HG03045 (cell line): ENCODE measurements around the gene GRAMD2A.

Experiments used
- ATAC-seq: cut with Tn5 transposase; IDR thresholded peaks from one replicate; pipeline ENCODE4 v1.9.1; 2021; ENCODE audit warnings: mild to moderate bottlenecking, moderate library complexity; ENCODE audit not compliant: unreplicated experiment

GRAMD2A gene

DNA sequence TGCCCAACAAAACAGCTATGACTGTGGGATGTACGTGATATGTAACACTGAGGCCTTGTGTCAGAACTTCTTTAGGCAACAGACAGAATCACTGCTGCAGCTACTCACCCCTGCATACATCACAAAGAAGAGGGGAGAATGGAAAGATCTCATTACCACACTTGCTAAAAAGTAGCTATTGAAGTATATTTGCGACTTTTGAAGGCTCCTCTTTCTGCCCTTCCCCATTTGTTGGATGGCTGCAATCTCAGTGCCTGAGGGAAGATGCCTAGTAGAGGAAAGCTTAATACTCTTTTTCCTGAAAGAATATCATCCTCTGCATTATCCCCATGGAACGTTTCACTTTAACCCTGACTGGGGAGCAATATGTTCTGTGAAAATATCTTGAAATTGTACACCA lies 57.5 kb downstream of the GRAMD2A start:
- ATAC-seq, result no peak

DNA sequence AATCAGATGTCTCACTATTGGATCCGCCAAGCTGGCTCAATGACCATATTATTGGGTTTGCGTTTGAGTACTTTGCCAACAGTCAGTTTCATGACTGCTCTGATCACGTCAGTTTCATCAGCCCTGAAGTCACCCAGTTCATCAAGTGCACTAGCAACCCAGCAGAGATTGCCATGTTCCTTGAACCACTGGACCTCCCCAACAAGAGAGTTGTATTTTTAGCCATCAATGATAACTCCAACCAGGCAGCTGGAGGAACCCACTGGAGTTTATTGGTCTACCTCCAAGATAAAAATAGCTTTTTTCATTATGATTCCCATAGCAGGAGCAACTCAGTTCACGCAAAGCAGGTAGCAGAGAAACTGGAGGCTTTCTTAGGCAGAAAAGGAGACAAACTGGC lies 57.9 kb downstream of the GRAMD2A start:
- no peak for ATAC-seq

DNA sequence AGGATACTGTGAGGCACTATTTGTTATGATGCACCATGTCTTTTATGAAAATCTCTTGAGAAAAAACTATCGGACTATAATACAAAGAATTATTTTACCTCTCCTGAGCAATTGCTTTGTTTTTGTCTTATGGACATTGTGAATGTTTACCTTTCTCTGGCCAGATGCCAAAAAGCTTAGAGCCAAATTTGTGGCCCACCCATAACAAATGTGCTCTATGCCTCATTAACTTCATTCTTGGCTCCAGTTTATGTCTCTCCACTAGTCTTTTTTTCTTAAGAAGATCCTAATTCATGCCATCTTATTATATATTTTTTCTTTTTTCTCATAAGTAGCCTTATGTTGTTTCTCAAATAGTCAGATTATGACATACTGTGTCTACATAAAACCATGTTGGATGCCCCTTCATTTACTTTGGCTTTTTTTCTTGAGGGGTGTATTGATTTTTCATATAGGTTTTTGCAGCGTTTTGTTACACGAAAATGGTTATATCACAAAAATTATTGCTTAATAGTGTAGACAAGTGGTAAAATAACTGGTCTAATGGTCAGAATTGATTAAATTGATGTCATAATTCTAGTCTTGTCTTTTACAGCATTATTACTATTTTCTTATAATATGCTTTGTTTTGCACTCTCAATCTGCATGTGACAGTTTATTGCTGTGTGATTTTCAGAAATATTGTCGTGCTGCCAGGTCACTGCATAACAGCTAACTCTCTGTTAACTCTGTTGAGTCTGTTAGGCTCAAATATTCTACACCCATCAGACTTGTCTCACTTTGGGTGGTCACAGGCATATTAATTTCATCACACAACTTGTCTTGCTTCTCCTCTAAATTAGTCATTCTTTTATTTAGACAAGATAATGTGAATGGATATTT lies 61.2 kb downstream of the GRAMD2A start:
- ATAC-seq, result no peak

DNA sequence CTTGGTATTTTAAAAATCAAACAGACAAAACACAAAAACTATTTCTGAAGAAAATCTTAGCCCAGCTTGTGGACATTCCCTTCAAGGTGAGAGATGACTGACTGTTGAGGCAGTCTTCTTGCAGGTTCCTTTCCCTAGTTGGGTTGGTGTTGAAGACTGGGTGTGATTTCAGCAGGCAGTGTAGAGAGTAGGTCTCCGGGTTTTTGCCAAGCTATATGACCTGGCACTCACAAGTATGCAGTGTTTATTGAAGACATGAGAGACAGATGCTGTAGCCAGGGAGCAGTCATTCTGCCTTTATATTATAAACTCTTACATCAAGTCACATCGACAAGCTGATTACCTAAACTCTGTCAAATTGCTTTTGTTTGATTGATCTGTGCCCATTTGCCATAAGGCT lies 61.9 kb downstream of the GRAMD2A start:
- no peak for ATAC-seq

DNA sequence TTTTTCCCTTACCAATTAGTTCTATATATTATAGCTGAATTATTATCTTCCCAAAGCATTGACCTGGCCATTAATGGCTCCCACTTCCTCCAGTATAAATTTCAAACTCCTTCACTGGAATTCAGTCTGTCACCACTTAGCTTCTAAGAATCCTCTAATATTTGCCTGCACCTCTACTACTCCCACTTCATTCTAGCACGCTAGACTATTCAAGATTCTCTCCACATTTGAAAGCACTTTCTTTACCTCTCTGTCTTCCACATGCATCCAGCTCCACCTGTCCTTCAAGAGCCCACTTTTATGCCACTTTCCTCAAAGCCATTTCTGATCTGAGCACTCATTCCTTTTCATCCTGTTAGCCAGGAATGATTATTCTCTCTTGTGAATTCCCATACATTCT lies 64.4 kb downstream of the GRAMD2A start:
- ATAC-seq, result no peak

DNA sequence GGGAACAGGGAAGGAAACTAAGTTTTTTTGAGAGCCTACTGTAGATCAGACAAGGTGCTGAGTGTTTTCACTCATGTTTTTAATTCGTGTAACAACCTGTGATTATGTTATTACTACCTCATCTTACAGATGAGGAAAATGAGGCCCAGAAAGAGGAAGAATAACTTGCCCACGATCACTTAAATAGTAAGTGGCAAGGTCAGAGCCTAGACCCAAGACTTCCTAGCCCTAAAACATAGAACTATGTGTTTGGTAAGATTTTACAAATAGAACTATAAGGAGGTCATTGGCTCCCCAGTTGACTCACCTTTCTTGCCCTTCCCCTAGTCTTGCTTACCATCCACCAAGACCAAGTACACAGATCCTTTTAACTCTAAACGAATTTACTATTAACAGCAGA lies 65.7 kb downstream of the GRAMD2A start:
- no peak for ATAC-seq

DNA sequence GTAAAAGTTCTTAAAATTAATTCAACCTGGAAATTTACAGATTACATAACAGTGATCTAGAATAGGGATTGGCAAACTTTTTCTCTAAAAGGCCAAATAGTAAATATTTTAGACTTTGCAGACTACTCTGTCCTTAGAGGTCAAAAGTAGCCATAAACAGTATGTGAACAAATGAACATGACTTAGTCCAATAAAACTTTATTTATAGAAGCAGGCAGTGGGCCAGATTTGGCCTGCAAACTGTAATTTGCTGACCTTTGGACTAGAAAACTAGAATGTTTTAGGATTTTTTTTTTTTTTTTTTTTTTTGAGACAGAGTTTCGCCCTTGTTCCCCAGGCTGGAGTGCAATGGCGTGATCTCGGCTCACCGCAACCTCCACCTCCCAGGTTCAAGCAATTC lies 67.3 kb downstream of the GRAMD2A start:
- no peak for ATAC-seq

DNA sequence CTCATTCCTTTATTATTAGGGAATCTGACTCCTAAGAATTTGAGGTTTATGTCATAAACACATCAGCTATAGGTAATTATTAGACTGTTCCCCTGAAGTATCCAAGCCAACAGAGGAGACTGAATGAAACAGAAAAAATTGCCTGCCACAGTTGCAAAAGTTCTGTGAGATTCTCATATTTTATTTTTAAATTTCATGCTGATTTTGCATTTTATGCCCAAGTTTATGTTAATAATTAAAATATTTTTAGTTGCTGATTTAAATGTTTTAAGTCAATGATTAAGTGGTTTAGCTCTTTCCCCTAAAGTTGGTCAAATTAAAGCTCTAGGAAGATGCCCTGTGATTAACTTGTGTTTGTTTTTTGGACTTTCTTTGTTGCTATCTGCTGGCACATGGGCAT lies 69.2 kb downstream of the GRAMD2A start:
- no peak for ATAC-seq

DNA sequence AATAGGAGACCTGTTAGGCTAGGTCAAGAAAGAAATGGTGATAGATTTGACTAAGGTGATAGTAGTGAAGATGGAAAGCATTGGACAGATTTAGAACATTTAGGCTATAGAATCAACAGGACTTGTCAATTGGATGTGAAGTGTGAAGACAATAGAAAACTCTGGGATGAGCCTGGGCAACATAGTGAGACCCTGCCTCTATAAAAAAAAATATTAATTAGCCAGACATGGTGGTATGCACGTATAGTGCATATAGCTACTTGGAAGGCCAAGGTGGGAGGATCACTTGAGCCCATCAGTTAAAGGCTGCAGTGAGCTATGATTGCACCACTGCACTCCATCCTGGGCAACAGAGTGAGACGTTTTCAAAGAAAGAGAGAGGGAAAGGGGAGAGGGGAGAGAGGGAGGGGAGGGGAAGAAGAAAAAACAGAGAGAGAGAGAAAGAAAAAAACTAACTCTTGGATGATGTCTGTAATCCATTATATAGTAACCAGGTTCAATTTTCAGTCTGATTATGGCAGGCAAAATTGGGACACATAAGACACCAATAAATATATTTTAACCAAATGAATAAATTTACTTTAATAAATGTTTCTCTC lies 69.8 kb downstream of the GRAMD2A start:
- ATAC-seq, result no peak

DNA sequence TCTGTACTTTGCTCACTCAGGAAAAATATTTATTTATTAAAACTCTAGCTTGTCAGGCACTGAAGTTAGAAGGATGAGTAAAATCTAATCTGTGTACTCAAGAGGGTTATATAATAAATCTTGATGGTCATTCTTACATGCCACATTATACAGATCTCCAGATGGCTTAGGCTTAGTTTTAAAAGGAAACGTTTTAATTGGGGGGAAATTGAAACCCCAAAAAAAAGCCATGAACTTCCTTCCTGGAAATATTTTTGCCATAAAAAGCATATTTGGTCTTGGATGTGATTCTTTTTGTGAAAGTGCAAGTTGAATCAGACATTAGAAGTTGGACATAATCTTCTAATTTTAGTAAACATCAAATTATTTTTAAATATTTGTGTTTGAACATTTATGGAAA lies 73.4 kb downstream of the GRAMD2A start:
- no peak for ATAC-seq

DNA sequence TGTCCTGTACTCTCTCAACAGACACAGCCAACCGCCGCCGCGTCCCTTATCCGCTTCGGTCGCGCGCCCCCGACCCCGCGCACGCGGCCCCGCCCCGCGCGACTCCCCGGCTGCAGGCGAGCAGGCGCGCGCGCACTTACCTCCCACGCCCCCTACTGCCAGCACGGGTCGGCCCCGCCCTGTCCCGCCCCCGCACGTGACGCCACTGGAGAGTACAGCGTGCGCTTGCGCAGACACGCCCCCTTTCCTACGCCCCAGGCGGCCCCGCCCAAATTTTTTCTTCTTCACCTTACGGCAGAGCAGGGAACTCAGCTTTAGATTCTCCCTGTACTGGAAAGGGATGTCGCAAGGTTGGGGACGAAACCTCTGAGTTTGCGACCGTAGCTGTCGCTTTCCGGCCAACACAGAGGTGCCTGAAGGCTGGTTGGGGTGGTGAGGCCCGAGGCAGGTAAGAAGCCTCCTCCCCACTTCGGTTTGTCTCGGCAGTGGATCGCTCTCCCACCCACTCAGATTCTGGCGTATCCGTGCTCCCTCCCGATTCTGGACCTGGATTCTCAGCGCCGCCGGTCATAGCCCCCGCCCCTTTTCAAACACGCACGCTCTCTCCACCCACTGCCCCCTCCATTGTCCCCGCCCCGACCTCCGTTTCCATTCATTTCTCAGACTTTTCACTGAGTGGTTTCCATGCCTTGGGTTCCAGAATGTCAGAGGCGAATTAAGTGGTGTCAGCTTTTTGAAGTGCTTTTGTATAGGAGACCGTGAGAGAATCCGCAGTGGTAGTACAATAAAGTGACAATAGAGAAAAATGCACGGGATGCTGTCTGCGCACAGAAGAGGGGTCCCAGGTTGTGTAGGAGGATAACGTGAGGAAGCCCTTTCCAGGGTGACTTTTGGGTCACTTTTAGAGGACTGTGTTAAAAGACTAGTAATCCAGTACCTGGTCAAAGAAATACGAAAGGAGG lies 79.3 kb downstream of the GRAMD2A start, which contains the start of the genes MYO9A and SENP8:
TSS of gene MYO9A (minus strand) at position 134 of the 962 bp plus-strand sequence. CDS start 71,587 bp downstream, outside the sequence.
TSS of gene SENP8 (plus strand) at position 387 of the 962 bp plus-strand sequence. CDS start 21,221 bp downstream, outside the sequence.
- peak; percentile 66 for ATAC-seq

DNA sequence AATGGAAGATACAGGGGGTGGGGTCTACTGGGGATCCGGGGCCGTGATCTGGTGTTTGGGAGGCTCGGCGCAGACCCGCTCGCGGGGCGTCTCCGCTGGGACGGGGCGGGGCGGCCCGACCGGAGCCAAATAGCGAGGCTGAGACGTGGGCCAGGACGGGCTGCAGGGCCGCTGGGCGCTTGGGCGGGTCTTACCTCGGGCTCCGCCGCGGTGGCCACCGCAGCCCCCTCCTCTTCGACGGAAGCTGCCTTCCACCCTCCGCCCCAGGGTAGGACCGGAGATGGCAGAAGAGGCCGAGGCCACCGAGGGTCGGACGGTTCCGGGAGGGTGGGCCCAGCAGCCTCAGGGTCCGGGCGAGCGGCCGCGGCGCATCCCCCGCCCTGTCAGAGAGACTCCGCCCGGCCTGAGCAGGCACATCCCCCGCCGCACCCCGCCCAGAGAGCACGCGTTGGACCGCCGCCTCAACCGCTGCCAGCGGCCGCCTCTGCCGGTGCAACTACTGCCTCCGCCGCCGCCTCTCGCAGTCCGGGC lies 80.0 kb downstream of the GRAMD2A start:
- ATAC-seq, result peak; percentile 70

DNA sequence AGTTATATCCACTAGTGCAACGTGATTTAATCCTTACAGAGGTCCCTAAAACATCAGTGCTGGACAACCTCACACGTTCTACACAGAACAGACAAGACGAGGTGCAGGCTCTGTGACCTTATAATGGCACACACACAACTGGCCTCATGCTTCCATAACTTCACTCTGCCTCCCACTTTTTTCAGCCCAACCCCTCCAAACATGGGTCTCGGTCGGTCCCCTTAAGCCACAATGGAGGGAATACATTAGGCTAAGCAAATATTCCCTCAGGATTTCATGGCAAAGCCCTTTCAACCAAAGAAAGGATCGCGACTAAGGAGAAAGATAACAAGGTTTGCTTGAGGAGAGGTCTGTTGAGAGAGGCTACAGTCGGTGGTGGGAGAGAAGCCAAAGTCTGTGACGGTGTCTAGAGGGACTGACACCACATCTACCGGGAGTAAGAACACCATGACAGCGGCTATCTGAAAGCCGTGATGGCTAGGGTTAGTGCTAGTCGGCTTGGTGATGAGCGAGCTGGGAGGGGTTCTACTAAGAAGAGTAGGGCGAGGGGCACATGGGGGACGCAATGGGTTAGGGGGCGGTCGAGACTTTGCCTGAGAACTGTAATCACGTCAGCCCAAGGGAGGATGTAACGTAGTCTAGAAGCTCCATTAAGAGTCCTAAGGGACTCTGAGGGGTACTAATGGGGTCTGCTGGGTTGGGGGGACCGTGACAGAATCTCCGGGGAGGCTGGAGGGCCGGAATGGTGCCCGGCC lies 80.7 kb downstream of the GRAMD2A start:
- no peak for ATAC-seq

DNA sequence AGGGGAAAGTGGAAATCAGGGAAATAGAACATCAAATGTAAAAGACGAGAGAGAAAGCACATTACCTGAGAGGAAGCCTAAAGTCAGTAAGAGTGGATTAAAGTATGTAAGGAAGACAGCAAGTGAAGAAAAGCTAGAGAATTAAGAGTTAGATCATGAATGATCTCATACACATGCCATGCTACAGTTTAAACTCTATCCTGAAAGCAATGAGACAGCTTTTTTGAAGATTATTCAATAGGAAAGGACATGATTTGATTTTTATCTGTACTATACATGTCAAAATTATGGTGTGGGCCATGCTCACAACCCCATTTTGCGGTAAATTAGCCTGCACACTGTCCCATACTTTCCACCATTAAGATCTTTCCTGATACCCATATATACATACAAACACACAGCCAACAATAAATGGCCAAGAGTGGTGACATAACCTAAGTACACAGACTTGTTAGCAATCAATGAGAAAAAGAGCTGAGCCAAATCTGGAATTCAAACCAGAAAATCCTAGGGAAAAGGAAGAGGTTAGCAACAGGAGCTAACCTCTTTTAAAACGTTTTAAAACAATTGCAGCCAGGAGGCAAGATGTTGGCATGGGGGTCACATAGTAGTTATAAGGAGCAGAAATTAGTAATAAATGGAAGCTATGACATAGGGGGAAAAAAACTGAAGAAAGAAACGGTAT lies 84.1 kb downstream of the GRAMD2A start:
- no peak for ATAC-seq

DNA sequence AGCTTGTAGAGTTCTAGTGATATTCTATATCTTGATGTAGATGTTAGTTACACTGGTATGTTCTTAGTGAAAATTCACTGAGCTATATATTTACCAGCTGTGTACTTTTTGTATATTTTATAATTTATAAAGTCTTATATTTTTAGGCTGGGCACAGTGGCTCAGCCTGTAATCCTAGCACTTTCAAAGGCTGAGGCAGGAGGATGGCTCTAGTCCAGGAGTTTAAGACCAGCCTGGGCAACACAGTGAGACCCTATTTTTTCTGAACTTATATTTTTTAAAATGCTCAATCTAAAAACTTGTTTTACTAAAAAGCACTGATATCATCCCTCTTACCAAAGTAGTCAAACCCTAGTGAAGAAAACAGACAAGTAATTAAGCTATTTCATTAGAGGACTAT lies 84.8 kb downstream of the GRAMD2A start:
- ATAC-seq, result no peak

DNA sequence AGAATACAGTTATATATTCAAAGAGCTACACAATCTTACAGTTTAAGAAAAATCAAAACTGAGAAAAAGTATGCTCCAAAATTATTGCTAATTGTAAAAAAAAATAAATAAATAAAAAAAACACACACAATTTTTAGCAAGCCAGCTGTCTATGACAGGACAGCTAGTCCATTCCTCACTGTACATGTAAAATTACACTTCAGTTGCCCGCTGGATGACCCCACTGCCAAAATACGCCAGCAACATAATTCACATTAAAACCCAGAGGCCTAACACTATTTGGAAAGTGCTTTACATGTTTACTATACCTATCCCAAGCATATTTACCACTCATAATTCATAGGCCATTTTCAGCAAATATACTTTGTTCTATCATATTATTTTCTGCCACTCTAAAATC lies 85.5 kb downstream of the GRAMD2A start:
- no peak for ATAC-seq

DNA sequence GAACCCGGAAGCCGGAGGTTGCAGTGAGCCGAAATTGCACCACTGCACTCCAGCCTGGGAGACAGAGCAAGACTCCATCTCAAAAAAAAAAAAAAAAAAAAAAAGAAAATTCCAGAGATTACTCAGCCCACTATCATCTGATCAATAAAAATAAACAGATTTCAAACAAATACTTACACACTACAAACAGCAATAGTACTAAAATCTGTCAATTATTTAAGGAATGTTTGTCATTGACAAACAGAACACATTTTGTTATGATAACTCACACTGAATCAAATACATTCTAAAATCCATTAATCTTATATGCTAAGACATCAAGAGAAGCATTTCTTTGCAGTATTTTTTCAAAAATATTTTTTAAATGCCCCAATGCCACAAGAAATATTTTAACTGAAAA lies 87.2 kb downstream of the GRAMD2A start:
- no peak for ATAC-seq
